GM18868 (cell line): ENCODE data around the gene ILKAP.
"Not testable (repeated sequence)": the region's sequence is repeated elsewhere in the genome, so short reads cannot be mapped to it uniquely, and the experiment has no call there.

Source experiments
- ATAC-seq: cut with Tn5 transposase; IDR thresholded peaks from one replicate; pipeline ENCODE4 v1.9.1; 2021; ENCODE audit warnings: mild to moderate bottlenecking, moderate library complexity; ENCODE audit not compliant: unreplicated experiment

ILKAP gene

DNA sequence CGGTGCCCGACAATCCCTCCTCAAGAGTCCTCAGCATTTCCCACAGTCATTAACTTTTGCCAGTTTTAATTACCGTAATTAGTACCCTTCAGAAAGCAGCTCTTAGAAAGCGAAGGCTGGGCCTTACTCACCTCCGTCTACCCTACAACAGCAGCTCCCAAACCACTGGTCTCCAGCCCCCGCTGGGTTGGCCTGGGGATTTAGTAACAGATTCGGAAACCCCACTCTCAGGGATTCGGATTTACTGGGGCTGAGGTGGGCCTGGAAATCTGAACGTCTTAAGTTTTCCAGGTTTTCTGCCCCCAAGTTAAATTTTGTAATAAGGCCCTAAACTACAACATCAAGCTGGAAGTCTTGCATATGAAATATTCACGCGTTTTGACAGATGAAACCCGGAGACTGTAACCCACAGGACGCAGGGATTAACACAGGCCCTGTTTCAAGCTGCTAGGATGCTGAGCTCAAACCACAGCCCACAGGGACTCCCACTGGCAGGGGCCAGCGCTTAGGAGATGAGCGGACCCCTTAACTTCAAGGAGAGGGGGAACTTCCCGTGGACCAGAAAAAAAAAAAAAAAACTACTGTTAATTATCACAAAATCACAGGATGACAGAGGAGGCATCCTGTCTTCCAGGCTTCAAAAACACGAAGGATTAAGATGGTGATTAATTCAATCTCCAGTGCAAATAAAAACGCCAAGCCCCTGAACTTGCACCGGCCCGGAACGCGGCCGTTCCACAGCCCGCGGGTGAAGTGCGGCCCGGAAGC, 985 bp downstream of the ILKAP start:
- no peak for ATAC-seq

GRCh38 chr2:238190445-238190844, 13.1 kb downstream of the ILKAP start:
- no peak for ATAC-seq

DNA sequence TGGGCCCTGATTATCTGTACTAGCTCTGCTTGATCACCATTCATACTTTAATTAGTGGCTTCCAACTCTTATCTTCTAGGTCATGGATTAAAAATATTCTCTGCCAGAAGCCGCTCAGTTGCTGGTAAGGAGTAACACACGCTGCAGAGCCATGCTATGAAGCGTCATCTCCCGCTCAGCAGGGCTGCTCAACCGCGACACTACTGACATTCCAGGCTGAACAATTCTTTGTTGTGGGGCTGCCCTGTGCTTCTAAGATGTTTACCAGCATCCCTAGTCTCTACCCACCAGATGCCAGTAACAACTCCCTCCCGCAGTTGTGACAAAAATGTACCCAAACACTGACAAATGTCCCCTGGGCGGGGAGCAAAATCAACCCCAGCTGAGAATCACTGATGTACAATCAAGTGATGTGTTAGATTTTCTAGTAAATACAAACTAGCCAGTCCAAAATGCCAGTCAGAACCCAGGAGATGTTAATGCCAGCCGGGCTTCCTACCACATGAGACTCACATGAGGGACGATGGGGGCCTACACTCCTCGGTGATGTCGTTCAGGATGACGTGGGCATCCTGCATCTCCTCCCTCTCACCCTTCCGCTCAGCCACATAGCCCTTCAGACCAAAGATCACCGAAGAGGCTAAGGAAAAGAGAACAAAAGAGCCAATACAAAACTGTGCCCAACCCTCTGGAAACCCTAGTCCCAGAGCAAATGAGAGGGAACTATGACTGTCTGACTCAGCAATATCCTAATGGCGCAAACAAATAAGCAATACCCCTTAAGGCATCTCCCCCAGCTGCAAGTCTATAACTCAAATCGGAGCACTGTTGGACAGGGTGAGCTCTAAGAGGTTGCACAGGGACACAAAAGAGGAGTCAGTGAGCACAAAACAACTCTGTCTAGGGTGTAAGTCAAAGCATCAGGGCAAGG, 15.6 kb downstream of the ILKAP start:
- ATAC-seq = no peak

DNA sequence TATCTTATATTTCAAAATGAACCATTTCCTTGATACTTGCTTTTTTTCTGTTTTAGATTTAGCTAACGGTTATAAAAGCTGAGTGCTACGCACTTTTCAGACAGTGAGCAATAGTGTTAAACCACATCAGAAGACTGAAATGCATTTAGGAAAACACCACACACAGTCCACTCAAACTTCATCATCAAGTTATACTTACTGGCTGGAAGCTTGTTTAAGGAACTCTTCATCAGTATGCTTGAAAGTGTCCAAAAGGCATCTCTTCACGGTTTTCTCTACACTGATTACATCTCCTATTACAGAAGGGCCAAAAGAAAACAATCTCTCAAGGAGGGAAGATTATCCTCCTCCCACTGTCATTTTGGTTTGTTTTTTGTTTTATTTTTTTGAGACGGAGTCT, 19.7 kb downstream of the ILKAP start:
- no peak for ATAC-seq

GRCh38 chr2:238182362-238182761, 21.1 kb downstream of the ILKAP start:
- no peak for ATAC-seq

GRCh38 chr2:238180554-238180953, 22.9 kb downstream of the ILKAP start:
- ATAC-seq = no peak

DNA sequence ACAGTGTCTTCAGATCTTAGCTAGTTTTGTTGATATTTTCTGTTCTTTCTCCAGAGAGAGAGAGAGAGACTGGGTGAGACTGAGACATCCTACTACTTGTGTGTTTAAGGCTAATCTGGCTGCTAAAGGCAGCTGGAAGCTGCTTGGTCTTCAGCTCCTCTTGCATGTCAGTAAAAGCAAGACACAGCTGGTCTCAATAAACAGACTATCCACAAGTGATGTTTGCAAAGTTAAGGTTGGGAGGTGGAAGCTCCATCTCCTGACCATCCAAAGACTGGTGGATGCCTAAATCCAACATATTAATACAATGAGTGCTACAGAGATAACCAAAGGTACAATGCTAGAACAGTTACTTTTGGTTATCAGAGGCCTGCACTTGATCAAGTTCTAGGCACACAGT, 26.9 kb downstream of the ILKAP start:
- ATAC-seq = no peak

- no peak for ATAC-seq
These were observed 28.8 kb downstream of the ILKAP start for GRCh38 chr2:238174701-238175100.

- ATAC-seq = no peak
These were observed 29.2 kb downstream of the ILKAP start for GRCh38 chr2:238174291-238174690.

DNA sequence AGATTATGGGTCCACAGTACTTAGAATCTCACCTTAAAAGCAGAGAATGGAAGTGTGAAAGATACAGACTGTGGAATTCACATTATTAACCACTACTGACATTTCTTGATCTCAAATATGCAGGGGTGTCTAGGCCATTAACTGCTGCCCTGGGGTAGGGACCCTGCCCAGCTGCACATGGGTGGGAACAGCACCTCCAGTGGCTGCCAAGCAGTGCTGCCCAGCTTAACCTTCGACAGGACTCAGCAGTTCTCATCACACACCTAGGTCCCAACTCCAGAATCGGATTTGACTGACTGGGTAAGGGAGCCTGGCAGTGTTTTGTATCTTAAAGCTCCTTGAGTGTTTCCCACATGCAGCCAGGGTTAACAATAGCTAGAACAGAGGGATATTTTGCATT, 29.8 kb downstream of the ILKAP start:
- no peak for ATAC-seq

GRCh38 chr2:238172439-238172838, 31.1 kb downstream of the ILKAP start:
- no peak for ATAC-seq

DNA sequence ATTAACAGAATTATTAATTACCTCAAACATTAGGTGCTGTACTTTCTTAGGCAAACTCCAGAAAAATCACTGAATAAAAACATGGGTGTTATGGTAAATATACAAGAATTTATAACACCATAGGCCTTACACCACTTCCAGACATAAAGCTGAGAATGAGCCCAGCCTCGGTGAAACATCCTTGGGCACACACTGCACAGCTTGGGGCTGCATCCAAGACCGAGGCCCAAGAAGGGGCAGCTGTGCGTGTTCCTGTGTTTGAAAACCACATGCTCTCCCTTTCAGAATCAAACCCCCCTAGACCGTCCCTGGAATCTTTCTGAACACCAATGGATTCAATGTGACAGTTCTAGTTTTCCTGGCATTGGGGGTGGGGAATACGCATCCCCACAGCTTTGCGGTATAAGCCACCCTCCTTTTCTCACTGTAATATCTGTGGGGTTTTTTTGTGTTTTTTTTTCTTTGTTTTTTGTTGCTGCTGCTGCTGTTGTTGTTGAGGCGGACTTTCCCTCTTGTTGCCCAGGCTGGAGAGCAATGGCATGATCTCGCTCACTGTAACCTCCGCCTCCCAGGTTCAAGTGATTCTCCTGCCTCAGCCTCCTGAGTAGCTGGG, 31.8 kb downstream of the ILKAP start:
- no peak for ATAC-seq

- not testable (repeated sequence) for ATAC-seq
These were observed 32.4 kb downstream of the ILKAP start for GRCh38 chr2:238171072-238171431.

GRCh38 chr2:238170386-238171071, 33.0 kb downstream of the ILKAP start:
- ATAC-seq = no peak

DNA sequence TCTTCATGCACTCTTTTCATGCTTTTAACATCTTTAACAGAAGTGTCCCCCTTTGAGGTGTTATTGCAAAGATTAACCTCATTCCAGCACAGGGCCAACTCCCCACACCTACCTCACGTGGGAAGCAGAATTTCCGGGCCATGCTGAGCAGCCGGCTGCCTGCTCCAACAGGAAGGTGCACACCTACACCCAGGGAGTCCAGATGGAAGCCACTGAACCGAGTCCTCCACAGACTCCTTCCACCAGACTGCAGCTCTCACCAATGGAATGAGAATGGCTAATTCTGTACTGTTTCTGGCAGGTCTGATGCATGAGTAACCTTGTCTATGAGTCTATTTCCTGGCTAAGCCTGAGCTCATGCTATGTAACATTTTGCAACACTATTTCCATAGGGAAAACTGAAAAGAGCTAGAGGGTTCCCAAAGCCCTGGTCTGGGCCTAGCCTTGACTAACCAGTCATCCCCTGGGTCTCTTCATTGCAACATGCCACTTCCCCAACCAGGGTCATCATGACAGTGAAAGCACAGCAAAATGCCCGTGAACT, 33.7 kb downstream of the ILKAP start:
- ATAC-seq = no peak

DNA sequence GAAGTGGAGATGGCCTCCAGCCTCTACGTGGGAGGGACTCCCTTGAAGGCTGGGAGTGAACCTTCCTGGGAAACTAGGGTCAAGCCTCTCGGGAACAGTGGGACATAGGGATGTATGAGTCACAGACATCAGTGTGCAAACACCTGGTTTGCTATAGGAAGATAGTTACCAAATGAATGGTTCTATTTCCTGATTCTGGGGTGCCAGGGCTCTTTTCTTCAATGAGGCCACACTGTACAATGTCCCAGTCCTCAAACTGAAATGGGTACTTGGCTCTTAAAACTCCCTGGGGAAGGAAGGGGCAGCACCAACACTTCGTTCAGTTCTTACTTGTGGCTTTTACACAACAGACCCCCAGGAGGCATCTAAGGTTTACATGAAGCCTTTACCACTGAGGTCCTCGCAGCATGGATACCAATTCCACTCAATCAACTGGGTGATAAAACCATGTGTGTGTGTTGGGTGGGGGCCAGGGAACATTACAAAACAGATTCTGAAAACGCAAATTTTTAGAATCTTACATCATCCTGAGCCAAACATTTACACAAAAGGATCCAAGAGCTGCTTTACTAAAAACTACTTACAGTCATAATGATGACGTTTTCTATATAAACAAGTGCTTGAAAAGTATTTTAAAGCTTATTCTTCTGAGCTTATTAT, 34.3 kb downstream of the ILKAP start:
- no peak for ATAC-seq

- no peak for ATAC-seq
These were observed 35.1 kb downstream of the ILKAP start for GRCh38 chr2:238168196-238169047.

GRCh38 chr2:238167761-238168160, 35.7 kb downstream of the ILKAP start:
- ATAC-seq = no peak

DNA sequence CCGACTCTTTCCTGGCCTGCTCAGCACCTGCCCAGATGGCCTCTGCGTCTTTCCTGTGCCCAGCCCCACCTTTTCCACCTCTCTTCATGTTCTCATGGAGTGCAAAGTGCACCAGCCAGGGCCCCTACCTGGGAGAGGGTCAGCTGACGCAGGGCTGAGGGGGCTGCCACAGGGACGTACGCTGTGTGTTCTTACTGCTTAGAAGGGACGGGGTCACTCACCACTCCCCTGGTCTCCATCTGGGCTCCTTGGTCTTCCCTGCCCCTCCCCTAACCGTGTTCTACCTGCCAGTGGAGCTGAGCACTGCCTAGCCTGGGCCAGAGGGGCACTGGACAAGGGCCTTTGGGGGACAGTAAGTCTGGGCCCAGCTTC, 36.2 kb downstream of the ILKAP start:
- no peak for ATAC-seq
